Hematopoietic multipotent progenitor cell (in vitro differentiated cells): Measurements from ENCODE around the gene RIMOC1. TPM values are rescaled to one million over a fixed set of nuclear protein-coding genes. Genes with fewer than 3 reads are reported as not detected.

Source experiments
- DNase-seq, 3 donors: peaks; one replicate each; pipeline ENCODE4 v3.0.0-alpha.2; 2011 to 2015; ENCODE audit warnings: low read depth in 2 of 3, low spot score in 2 of 3
- total RNA-seq: library from RNA; depleted of rRNA; stranded (reverse); fragments of >200 nt; gene quantifications from one replicate; pipeline ENCODE4 v1.2.3, GENCODE V29; 2012

RIMOC1 gene
- total RNA-seq, 1 donor, result 5.1 TPM

- DNase-seq, result no peak
These were observed 47.1 kb downstream of the RIMOC1 start for GRCh38 chr5:41951224-41951623.

Other genes starting within 250 kb of the RIMOC1 start
- gene OXCT1, start 33.9 kb upstream of the RIMOC1 start, total RNA-seq, result 9.7 TPM
- 10.2 TPM for gene FBXO4, start 20.9 kb downstream of the RIMOC1 start, total RNA-seq